HG03066 (cell line): ENCODE data around the gene CTNND2.

ENCODE experiments used
- ATAC-seq: cut with Tn5 transposase; IDR thresholded peaks from one replicate; pipeline ENCODE4 v1.9.1; 2021; ENCODE audit warnings: low read depth; ENCODE audit not compliant: unreplicated experiment

Gene CTNND2

DNA sequence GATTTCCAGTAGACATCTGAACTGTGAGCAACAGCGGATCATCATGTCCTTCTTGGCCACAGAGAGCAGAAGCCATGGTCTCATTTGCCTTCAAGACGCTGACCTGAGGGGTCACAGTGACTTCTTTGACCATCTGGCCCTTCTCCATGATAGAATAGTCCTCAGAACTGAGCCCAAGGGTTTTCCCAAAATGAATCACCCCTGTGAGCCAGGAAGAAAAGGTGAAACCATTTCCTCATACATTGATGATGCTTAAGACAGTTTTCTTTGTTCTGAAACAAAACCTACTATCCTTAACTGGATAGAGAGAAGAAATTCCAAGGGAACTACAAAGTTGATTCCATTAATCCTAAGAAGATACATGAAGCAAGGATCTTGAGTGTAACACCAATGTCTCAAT is 503.9 kb downstream of the CTNND2 start:
- no peak for ATAC-seq

DNA sequence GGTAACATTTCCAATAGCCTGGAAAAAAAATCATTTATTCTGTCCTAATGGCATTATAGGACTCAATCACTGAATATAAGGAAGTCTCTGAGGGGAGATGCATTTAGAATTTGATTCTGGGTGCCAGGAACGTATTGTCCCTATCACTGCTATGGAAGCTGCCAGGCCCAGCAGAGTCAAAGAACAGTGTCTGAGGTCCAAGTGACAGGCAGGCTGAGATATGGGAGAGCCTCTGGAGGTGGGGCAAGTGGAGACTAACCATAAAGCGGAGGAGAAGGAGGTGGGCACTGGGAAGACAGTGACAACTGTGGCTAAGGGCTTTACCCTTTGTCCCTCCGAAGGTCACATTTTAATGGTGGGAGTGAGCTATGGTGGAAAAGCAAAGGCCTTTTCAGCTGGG is 505.5 kb downstream of the CTNND2 start:
- no peak for ATAC-seq

GRCh38 chr5:11397549-11397948 is 506.7 kb downstream of the CTNND2 start:
- no peak for ATAC-seq

DNA sequence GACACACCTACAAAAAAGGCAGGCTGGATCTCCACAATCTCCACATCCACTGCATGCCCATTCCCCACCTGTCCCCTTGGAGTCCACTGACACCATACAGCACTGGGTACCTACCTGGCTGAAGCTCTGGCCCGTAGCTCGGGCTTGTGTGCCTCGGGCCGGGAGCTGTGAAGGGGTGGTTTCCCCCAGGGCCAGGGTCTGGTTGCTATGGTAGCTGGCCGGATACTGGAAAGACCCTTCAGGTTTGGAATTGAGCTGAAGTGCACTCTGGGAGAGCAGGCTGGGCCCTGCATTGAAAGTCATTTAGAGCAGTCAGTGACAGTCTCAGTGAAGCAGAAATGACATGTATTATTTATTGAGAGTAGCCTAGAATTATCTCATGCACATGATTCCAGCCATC is 507.3 kb downstream of the CTNND2 start:
- no peak for ATAC-seq

GRCh38 chr5:11394933-11395332 is 509.3 kb downstream of the CTNND2 start:
- no peak for ATAC-seq

DNA sequence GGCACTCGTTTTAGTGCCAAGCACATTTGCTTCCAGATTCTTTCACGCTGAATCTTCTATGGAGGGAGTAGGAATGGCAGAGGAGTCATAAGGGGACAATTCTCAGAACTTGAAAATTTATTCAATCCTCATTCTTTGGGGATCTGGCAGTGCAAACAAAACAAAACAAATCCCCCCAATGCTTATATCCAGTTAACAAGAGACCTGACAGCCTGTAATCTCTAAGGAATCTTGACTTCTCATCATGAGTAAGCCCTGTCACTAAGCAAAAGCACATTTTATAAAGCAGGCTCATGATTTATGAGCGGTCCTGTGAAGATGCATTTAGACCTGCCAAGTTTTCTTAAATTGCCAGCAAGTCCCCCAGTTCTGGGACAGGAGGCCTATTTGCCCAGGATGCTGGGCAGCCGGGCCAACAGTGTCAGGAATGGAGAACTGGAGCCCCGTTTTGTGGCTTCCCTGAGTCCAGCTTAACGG is 513.9 kb downstream of the CTNND2 start:
- no peak for ATAC-seq

DNA sequence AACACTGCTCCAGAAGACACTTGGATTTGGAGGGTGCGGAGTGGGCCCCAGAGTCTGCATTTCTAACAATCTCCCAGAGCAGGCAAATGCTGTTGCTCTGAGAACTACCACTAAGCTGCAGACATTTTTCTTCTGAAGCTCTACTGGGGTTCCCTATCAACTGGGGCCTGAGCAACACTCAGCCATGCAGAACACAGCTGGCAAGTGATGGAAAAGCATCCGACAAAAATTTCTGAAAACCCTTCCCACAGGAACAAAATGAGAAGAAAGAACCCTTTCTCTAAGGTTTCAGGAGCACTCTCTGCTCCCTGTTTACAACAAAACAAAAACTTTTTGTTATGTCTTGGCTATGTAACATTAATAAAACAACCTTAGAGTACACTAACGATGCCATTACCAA is 516.9 kb downstream of the CTNND2 start:
- ATAC-seq: no peak

GRCh38 chr5:11386398-11386797 is 517.8 kb downstream of the CTNND2 start:
- ATAC-seq: no peak

DNA sequence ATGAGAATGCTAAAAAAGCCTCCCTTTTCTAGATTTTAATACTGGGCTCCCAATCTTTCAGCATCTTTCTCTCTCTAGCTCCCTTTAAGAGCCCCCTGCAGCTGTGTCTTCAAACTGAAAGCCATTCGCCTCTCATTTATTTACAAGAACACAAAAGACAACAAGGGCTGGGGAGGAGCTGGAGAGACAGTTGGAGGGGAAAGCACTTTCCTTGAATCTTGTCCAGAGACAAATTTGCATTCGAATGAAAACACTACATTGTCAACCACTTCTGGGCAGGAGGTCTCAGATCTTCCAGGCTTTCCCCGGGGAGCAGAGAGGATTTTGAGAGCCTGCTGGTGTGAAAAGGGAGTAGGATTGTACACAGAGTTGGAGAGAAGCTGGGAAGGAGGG is 518.3 kb downstream of the CTNND2 start:
- ATAC-seq: no peak

DNA sequence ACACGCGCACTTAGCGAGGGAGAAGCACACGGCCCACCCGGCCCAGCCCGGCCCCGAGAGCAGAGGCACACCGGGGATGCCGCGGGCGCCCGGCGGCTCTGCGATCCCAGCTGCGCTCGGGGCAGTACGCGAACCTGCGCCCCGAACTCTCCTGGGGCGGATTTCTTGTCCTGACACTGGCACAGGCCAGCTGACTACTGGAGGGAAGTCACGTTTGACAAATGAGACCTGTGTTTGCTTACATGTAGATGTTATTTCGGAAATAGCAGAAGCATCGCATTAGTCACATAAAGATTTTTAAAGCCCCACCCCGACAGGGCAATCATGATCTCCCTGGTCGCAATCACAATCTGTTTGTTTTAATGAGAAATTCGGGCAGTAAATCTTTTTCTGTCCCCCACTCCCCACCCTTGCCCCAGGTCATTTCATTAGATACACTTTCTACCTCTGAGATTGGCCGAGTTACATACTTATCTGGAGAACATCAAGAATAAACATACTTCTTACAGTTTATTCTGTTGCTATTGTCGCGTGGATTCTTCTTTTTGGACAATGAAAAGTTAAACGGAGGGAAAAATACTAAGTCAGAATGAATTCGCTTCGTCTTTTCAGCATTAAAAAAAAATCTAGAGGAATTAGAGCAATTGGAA is 518.9 kb downstream of the CTNND2 start:
- ATAC-seq: no peak

- no peak for ATAC-seq
Measured at GRCh38 chr5:11384441-11385250, 519.6 kb downstream of the CTNND2 start.

GRCh38 chr5:11383506-11384095 is 520.6 kb downstream of the CTNND2 start:
- ATAC-seq: no peak

GRCh38 chr5:11378461-11378860 is 525.8 kb downstream of the CTNND2 start:
- ATAC-seq: no peak

- ATAC-seq: no peak
Measured at GRCh38 chr5:11377896-11378295, 526.4 kb downstream of the CTNND2 start.

DNA sequence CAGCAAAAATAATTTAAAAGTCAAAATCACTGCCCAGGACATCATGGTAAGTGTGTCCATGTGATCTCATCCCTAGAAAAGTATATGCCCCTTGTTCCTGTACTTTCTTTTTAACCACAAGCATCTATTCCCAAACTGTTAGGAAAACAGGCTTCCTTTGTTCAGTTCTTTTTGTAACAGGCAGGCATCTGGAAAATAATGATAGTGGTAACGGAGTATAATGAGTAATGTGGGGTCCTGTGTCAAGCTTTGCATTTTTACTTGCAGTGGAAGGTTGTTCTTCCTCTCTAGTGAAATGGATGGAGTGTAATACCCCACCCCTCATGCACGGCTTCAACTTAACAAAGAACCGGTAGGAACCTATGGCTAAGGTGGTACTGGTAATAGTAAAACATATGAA is 532.1 kb downstream of the CTNND2 start:
- ATAC-seq: no peak

DNA sequence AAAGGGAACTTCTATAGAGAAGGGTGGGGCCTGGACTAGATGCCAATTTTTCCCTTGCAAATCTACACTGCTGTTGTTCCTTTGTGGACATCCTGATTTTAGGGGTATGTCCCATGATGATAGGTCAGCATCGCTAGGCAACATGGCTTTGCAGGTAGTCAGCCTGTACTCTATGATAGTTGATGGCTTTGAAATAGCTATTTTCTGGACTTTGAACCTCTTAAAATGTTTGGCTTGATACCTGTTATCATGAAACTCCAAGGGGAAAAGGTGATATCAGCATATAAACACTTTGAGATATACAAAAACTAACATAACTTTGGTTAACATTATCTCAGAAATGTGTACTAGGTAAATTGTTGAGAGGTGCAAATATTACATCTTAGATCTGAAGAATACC is 533.2 kb downstream of the CTNND2 start:
- ATAC-seq: no peak

- ATAC-seq: no peak
Measured at GRCh38 chr5:11364531-11364930, 539.7 kb downstream of the CTNND2 start.

- no peak for ATAC-seq
Measured at GRCh38 chr5:11363631-11364178, 540.5 kb downstream of the CTNND2 start.

- ATAC-seq: no peak
Measured at GRCh38 chr5:11361768-11362167, 542.5 kb downstream of the CTNND2 start.

GRCh38 chr5:11357928-11358327 is 546.3 kb downstream of the CTNND2 start:
- ATAC-seq: no peak

DNA sequence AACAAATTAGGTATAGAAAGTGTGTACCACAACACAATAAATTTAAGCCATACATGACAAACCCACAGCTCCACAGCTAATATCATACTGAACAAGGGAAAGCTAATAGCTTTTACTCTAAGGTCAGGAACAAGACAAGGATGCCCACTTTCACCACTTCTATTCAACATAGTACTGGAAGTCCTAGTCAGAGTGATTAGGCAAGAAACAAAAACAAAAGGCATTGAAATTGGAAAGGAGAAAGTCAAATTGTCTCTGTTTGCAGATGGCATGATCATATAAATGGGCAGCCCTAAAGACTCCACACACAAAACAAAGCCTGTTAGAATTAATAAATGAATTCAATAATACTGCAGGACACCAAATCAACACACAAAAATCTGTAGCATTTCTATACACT is 548.8 kb downstream of the CTNND2 start:
- ATAC-seq: no peak
